ENCODE data around the gene ACOXL. TPM values are rescaled to one million over a fixed set of nuclear protein-coding genes. Genes with fewer than 3 reads are reported as not detected.
"Not testable (repeated sequence)": the region's sequence is repeated elsewhere in the genome, so short reads cannot be mapped to it uniquely, and the experiment has no call there.

Gene ACOXL
- polyA plus RNA-seq, 3 donors, result 0.10 TPM; not detected in 2

DNA sequence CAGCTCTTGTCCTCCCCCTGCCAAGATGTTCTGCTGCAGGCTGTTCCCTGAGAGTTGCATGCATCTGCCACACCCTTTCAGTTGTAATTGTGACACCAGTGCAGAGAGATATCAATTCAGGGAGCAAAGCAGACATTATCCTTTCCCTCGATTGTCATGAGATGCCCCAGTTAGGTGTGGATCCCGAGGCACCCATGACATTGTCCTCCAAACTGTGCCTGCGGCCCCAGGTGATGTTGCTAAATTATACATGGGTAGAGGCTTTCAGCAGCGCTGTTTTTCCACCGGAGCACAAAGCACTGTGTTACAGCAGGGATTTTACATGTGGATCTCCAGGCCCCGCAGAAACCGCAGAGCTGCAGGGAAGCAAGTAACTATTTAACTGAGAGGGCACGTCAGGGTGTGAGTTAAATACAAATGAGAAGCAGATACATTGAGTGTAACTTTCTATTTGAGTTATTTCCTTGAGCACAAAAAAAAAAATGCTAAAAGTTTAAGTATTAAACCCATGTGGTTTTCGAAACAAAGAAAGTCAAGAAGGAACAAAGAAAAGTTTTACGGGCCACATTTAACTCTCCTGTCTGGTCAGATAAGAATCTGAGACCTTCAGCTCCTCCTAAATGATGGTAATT lies 298.0 kb downstream of the ACOXL start:
- WGBS, 3 donors, result 54 to 78% (median 74%) methylated on average over 10 of the region's 10 CpGs
- no peak overlapping the region for H3K27ac ChIP-seq (ENCODE audit: low read depth, low read length)

- whole genome bisulfite sequencing, 3 donors, result 21 to 59% (median 45%) methylated on average over 2 of the region's 2 CpGs
- no peak overlapping the region for H3K27ac ChIP-seq (ENCODE audit: low read depth, low read length)
These were observed 298.6 kb downstream of the ACOXL start for GRCh38 chr2:111030945-111031344.

GRCh38 chr2:111031546-111032478 lies 299.4 kb downstream of the ACOXL start:
- no peak overlapping the region for H3K27ac ChIP-seq (ENCODE audit: low read depth, low read length)
- 58 to 67% (median 63%) methylated on average over 15 of the region's 15 CpGs for WGBS, 3 donors

DNA sequence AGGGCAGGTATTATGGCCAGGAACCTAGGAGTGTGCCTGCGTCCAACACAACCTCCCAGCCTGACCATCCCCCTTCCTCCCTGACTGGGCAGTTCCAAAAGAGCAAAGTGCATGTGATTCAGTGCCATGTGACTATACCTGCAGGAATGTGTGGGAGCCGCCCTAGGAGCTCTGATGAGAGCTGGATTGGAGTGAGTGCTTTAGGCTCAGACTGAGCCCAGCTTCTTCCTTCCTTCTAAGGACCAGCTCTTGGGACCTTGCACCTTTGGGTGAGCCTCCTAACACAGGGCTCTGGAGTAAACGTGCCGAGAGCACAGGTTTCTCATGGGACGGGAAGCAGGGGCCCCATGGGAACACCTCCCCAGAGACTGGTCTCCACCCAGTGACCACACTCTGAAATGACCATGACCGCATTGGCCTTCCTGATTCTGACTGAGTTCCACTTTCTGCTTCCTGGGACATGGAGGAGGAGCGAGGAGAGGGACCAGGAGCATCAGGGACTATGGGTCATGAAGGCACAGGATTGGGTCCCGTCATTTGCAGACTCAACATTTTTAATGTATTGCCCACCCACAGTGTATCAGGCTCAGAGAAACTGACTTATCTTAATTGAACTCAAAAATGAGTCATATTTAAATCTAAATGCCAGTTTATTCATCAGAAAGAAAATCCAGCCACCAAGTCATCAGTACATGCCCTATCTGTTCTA lies 300.5 kb downstream of the ACOXL start:
- H3K27ac ChIP-seq (ENCODE audit: low read depth, low read length), result no peak overlapping the region
- WGBS, 3 donors, result 68 to 77% (median 68%) methylated on average over 8 of the region's 8 CpGs

GRCh38 chr2:111034146-111034545 lies 301.8 kb downstream of the ACOXL start:
- 59 to 83% (median 76%) methylated on average over 4 of the region's 4 CpGs for WGBS, 3 donors
- no peak overlapping the region for H3K27ac ChIP-seq (ENCODE audit: low read depth, low read length)

DNA sequence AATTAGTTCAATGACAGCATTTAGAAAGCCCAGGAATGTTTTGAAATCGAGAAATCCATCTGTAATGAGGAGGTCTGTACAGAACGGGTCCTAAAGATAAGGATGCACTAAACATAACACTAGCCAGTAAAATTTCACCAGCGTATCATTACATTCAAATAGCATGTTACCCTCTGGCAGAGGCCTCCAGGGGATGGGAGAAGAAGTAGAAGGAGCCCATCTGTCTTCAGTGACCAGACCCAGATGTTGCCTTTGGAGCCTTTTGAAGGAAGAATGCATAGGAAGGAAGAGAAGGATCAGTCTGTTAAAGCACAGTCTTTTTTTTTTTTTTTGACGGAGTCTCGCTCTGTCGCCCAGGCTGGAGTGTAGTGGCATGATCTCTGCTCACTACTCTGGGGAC lies 302.2 kb downstream of the ACOXL start:
- no peak overlapping the region for H3K27ac ChIP-seq (ENCODE audit: low read depth, low read length)
- WGBS, 3 donors, result 70 to 79% (median 72%) methylated on average over 6 of the region's 6 CpGs

GRCh38 chr2:111035830-111036441 lies 303.6 kb downstream of the ACOXL start:
- H3K27ac ChIP-seq (ENCODE audit: low read depth, low read length), result no peak overlapping the region
- WGBS, 3 donors, result 82 to 89% (median 88%) methylated on average over 5 of the region's 5 CpGs

- 84 to 90% (median 88%) methylated on average over 3 of the region's 3 CpGs for WGBS, 3 donors
- H3K27ac ChIP-seq (ENCODE audit: low read depth, low read length), result no peak overlapping the region
These were observed 304.8 kb downstream of the ACOXL start for GRCh38 chr2:111037128-111037527.

DNA sequence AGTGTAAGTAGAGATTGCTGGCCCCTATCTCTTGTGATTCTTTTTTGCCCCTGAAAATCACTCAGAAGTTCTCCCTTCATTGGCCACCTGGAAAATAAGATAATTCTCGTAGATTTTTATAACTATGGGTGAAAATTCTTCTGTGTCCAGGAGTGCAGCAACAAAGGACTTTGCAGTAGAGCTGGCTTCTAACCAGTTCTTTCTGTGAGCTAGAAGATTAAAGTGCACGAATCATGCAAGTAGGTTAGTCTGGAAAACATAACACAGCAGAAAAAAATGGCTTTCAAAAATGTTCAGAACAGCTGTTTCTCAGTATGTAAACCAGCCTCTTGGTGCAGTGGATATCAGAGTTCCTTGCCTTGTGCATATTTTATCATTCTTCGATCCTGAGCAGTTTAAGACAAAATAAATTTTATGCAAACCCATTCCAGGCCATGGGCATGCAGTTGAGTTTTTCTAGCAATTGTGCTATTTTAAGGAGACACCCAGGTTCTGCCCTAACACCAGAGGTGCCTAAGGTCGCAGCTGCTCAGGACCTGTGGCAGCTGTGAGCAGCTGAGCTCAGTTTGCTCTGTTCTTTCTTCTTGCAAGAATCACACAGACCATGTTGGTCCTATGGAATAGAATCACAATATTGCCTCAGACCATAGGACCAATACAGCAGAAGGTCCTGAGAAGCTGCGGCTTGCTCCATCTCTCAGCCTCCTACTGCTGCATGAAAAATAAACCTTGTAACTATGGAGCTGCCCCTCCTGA lies 307.4 kb downstream of the ACOXL start:
- WGBS, 3 donors, result 63 to 80% (median 79%) methylated on average over 5 of the region's 5 CpGs
- H3K27ac ChIP-seq (ENCODE audit: low read depth, low read length), result no peak overlapping the region

DNA sequence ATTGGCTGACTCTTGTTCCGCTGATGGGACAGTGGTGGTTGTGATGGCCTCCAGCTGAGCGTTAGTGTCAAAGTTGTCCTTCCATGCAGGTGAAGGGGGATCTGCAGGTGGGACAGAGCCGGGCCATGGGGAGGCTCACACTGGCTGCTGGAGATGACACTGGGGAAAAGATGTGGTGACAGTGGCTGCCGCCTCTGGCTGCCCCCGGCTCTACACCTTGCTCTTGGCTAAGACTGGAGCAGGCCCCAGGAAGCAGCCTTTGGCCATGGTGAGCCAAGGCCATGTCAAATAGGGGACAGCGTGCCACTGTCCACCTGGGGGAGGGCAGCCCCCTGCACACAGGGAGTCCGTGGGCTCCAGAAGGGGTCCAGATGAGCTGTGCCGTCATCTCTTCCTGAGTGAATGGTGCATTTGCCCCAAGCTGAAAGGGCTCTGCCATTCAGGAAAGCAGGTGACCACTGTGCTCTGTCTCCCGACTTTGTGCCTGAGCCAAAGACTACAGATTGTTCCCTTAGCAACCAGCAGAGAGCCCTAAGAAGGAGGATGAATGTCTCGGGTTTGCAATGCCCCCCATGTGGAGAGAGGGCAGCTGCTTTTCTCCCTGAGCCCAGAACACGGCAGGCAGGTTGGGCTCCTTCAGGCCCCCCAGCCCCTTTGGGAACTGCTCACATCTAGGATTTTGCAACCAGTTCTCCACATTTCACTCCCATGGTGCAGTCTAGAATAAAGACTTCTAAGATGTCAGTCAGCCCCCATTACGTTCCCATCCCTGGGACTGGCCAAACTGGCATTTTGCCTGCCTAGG lies 309.2 kb downstream of the ACOXL start:
- 89 to 91% (median 90%) methylated on average over 12 of the region's 12 CpGs for WGBS, 3 donors
- no peak overlapping the region for H3K27ac ChIP-seq (ENCODE audit: low read depth, low read length)

- WGBS, 3 donors, result 89% methylated on average over 6 of the region's 6 CpGs
- no peak overlapping the region for H3K27ac ChIP-seq (ENCODE audit: low read depth, low read length)
These were observed 309.9 kb downstream of the ACOXL start for GRCh38 chr2:111042261-111042660.

DNA sequence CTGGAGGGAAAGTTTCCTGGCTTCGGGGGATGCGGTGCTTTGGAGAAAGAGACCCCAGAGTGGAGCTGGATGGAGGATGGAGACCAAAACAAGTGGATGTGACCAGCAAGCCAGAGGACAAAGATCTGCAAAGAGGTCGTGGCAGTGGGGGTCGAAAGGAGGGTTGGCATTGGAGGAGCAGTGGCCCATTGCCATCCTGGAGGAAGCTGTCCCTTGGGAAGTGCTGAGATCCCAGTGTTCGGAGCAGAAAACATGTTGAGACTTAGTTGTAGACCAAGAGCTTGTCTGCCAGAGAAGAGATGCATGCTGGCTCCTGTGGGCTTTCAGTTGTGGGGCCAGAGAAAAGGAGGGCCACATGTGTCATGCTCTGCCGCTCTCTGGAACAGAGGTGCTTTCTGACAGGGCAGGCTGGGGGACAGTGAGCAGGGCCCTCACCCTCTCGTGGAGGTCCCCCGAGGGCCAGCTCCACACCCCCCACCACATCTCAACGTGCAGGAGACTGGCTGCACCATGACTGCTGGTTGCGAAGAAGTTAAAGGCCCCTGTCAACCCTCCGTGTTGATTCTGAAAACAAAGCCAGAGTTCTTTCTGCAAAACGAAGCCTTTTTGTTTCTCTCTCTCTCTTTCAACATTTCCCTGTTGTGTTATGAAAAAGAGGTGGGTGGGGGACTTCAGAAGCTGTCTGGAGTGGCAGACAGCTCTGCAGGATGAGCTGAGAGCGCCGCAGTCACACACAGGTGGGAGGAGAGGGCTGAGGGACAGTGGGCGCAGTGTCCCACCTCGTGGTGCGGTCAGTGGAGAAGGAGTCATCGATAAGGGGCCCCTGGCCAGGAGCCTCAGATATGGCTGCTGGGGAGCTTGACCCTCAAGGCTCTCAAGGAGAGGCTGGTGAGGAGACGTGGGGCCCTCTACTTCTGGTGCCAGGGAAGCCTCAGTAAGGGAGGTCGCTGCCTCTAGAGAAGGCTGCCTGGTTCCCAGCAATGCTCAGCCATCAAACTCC lies 310.7 kb downstream of the ACOXL start:
- no peak overlapping the region for H3K27ac ChIP-seq (ENCODE audit: low read depth, low read length)
- WGBS, 3 donors, result 66 to 77% (median 70%) methylated on average over 20 of the region's 20 CpGs

GRCh38 chr2:111044066-111044465 lies 311.7 kb downstream of the ACOXL start:
- WGBS, 3 donors, result 63 to 80% (median 75%) methylated on average over 4 of the region's 4 CpGs
- no peak overlapping the region for H3K27ac ChIP-seq (ENCODE audit: low read depth, low read length)

- not testable (repeated sequence) for H3K27ac ChIP-seq (ENCODE audit: low read depth, low read length)
- 90 to 97% (median 94%) methylated on average over 6 of the region's 6 CpGs for WGBS, 3 donors
These were observed 312.9 kb downstream of the ACOXL start for GRCh38 chr2:111045236-111045635.

GRCh38 chr2:111045771-111046444 lies 313.5 kb downstream of the ACOXL start:
- WGBS, 3 donors, result 91 to 93% (median 92%) methylated on average over 9 of the region's 9 CpGs
- H3K27ac ChIP-seq (ENCODE audit: low read depth, low read length), result no peak overlapping the region

DNA sequence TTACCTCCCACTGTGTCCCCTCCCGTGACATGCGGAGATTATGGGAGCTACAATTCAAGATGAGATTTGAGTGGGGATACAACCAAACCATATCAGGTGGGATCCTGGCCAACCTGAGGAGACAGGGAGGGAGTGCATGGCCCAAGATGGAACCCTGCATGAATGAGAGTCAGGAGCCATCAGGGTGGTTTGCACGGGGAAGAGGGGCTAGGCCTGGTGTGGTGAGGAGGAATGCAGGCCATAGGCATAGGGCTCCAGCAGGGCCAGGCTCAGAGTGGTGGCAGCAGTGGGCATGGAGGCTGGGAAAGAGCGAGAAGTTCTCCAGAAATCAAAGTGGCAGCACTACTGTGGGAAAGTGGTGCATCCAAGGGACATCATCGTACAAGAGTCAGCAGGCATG lies 314.3 kb downstream of the ACOXL start:
- 90 to 96% (median 93%) methylated on average over 5 of the region's 5 CpGs for WGBS, 3 donors
- no peak overlapping the region for H3K27ac ChIP-seq (ENCODE audit: low read depth, low read length)

Measured in adipose tissue (tissue), 3 donors.